Upper lobe of left lung (tissue), 6 donors: ENCODE data around the gene SNX30. TPM values are rescaled to one million over a fixed set of nuclear protein-coding genes. Genes with fewer than 3 reads are reported as not detected.

Source experiments
- ATAC-seq, 2 donors: fragments of 200-7000 bp; cut with Tn5 transposase; one replicate each; pipeline ENCODE4 v1.9.1; 2022; ENCODE audit warnings: mild to moderate bottlenecking in 2 of 2, moderate library complexity in 2 of 2; ENCODE audit not compliant: low FRiP score in 2 of 2
- DNase-seq, 2 donors: peaks; one replicate each; pipeline ENCODE4 v3.0.0-alpha.2; 2019 to 2020
- H3K27ac ChIP-seq, 4 donors: fragments of 200-600 bp; sonication (generic); one replicate each; pipeline ENCODE4 v1.5.1; 2016 to 2019
- H3K27me3 ChIP-seq, 4 donors: fragments of 200-600 bp; sonication (generic); one replicate each; pipeline ENCODE4 v1.5.1; 2017 to 2019
- H3K36me3 ChIP-seq, 4 donors: fragments of 200-600 bp; sonication (generic); one replicate each; pipeline ENCODE4 v1.5.1; 2016 to 2019
- H3K4me1 ChIP-seq, 4 donors: fragments of 200-600 bp; sonication (generic); one replicate each; pipeline ENCODE4 v1.5.1; 2018 to 2019
- H3K4me3 ChIP-seq, 4 donors: fragments of 200-600 bp; sonication (generic); one replicate each; pipeline ENCODE4 v1.5.1; 2017 to 2019; ENCODE audit warnings: mild to moderate bottlenecking in 2 of 4, moderate library complexity in 1 of 4
- H3K9me3 ChIP-seq, 4 donors: fragments of 200-600 bp; sonication (generic); one replicate each; pipeline ENCODE4 v1.5.1; 2018 to 2019
- EP300 ChIP-seq, 4 donors: sonication (generic); formaldehyde crosslinking; IDR thresholded peaks; one replicate each; pipeline ENCODE4 v1.5.1; 2017; ENCODE audit warnings: antibody characterized with exemption in 4 of 4, control low read depth in 2 of 4
- POLR2A ChIP-seq, 4 donors: fragments of 450-650 bp; IDR thresholded peaks; one replicate each; pipeline ENCODE4 v1.5.1; 2016 to 2017; ENCODE audit warnings: antibody characterized with exemption in 4 of 4, mild to moderate bottlenecking in 2 of 4
- POLR2AphosphoS5 ChIP-seq, 2 donors: sonication (generic); formaldehyde crosslinking; IDR thresholded peaks; one replicate each; pipeline ENCODE4 v1.5.1; 2017; ENCODE audit warnings: antibody characterized with exemption in 2 of 2
- WGBS, 2 donors: methylation state at CpG; one replicate each; pipeline ENCODE4 v1.1.5; 2017 to 2018; 5-methylcytosine and 5-hydroxymethylcytosine counted together
- total RNA-seq, 6 donors: library from RNA; depleted of rRNA in 4 of 6; stranded (reverse); fragments of >200 nt in 4 of 6; gene quantifications; one replicate each; pipeline versions ENCODE4 v1.1.0 to v1.2.1, GENCODE V29; 2016 to 2021
- TF ChIP-seq, protein P1 (sequence below), 6 experiments: fragments of 450-650 bp in 4 of 6; fragments of 200-600 bp in 2 of 6; sonication (generic) in 2 of 6; IDR thresholded peaks; one replicate each; pipeline ENCODE4 v1.5.1; 2016 to 2019; ENCODE audit warnings: antibody characterized with exemption in 6 of 6
- donor health status: DM: no; HTN: no; CAD: no; lungs with moderate emphysema.
- donor health status: DM: no; HTN: yes; CAD: no; lungs with severe emphysema.

The SNX30 gene
- total RNA-seq, 6 donors from 2014 or later: 46.9 to 80.1 (median 72.2) TPM

DNA sequence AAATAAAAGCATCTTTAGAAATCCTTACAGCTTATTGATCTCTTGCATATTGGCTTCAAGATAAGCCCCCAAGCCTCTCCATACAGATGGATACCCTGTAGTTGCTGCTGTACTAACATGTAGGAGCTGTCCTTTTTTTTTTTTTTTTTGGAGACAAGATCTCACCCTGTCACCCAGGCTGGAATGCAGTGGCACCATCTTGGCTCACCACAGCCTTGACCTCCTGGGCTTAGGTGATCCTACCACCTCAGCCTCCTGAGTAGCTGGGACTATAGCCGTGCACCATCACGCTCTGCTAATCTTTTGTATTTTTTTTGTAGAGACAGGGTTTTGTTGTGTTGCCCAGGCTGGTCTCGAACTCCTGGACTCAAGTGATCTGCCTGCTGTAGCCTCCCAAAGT, 35.4 kb downstream of the SNX30 start:
- no peak for DNase-seq
- ATAC-seq: no peak
- Histone ChIP-seq H3K27me3 (no peaks in the 10 kb centered on the region), H3K4me3 (no peak overlapping the region), H3K36me3 (no peaks in the 10 kb centered on the region), H3K4me1 (peaks cover 10 to 58% (median 34%) of the 10 kb centered on the region in 4 donors), H3K9me3 (no peaks in the 10 kb centered on the region), H3K27ac (no peak overlapping the region)
- TF ChIP-seq EP300 (IDR thresholded peaks at IDR 0.05): no peak
- no peak for TF ChIP-seq POLR2A (IDR thresholded peaks at IDR 0.05)
- TF ChIP-seq, protein P1, sequence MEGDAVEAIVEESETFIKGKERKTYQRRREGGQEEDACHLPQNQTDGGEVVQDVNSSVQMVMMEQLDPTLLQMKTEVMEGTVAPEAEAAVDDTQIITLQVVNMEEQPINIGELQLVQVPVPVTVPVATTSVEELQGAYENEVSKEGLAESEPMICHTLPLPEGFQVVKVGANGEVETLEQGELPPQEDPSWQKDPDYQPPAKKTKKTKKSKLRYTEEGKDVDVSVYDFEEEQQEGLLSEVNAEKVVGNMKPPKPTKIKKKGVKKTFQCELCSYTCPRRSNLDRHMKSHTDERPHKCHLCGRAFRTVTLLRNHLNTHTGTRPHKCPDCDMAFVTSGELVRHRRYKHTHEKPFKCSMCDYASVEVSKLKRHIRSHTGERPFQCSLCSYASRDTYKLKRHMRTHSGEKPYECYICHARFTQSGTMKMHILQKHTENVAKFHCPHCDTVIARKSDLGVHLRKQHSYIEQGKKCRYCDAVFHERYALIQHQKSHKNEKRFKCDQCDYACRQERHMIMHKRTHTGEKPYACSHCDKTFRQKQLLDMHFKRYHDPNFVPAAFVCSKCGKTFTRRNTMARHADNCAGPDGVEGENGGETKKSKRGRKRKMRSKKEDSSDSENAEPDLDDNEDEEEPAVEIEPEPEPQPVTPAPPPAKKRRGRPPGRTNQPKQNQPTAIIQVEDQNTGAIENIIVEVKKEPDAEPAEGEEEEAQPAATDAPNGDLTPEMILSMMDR (IDR thresholded peaks at IDR 0.05): no peak
- no peak for TF ChIP-seq POLR2AphosphoS5 (IDR thresholded peaks at IDR 0.05)
- 100% methylated on average over 3 of the region's 3 CpGs for WGBS, 2 donors

GRCh38 chr9:112786829-112787520, 36.4 kb downstream of the SNX30 start:
- WGBS, 2 donors: 72 to 73% methylated on average over 9 of the region's 9 CpGs
- H3K27ac ChIP-seq: no peak overlapping the region
- ATAC-seq: no peak
- DNase-seq: no peak
- no peak for TF ChIP-seq POLR2A (IDR thresholded peaks at IDR 0.05)
- TF ChIP-seq, protein P1 (IDR thresholded peaks at IDR 0.05): no peak
- TF ChIP-seq POLR2AphosphoS5 (IDR thresholded peaks at IDR 0.05): no peak
- TF ChIP-seq EP300 (IDR thresholded peaks at IDR 0.05): no peak
- no peak overlapping the region for H3K4me3 ChIP-seq
- no peaks in the 10 kb centered on the region for H3K27me3 ChIP-seq
- peaks cover 10 to 51% (median 32%) of the 10 kb centered on the region in 4 donors for H3K4me1 ChIP-seq
- no peaks in the 10 kb centered on the region for H3K36me3 ChIP-seq
- no peaks in the 10 kb centered on the region for H3K9me3 ChIP-seq

- H3K4me1 ChIP-seq: peaks cover 10 to 49% (median 31%) of the 10 kb centered on the region in 4 donors
Measured at GRCh38 chr9:112787978-112788377, 37.4 kb downstream of the SNX30 start.

GRCh38 chr9:112789473-112789872, 38.9 kb downstream of the SNX30 start:
- H3K36me3 ChIP-seq: no peaks in the 10 kb centered on the region
- no peaks in the 10 kb centered on the region for H3K27me3 ChIP-seq
- no peak for DNase-seq
- ATAC-seq: no peak
- H3K4me1 ChIP-seq: peaks cover 5 to 50% (median 24%) of the 10 kb centered on the region in 4 donors
- TF ChIP-seq POLR2AphosphoS5 (IDR thresholded peaks at IDR 0.05) (no peak), EP300 (IDR thresholded peaks at IDR 0.05) (no peak), POLR2A (IDR thresholded peaks at IDR 0.05) (no peak)
- TF ChIP-seq, protein P1 (IDR thresholded peaks at IDR 0.05): no peak
- H3K9me3 ChIP-seq: no peaks in the 10 kb centered on the region
- H3K4me3 ChIP-seq: no peak overlapping the region
- peak overlapping the region; percentile 39 to 66 (median 53) for H3K27ac ChIP-seq
- 57 to 79% methylated on average over 1 of the region's 1 CpG for WGBS, 2 donors

More at GRCh38 chr9:112787978-112788377, 37.4 kb downstream of the SNX30 start:
- peak; percentile 62 to 63 for TF ChIP-seq POLR2AphosphoS5 (IDR thresholded peaks at IDR 0.05)
- TF ChIP-seq EP300 (IDR thresholded peaks at IDR 0.05): peak in 3 of 4 donors; percentile 55 to 96 (median 60)
- TF ChIP-seq, protein P1 (IDR thresholded peaks at IDR 0.05): no peak
- TF ChIP-seq POLR2A (IDR thresholded peaks at IDR 0.05): no peak
- ATAC-seq (peak; percentile 48 to 82), DNase-seq (peak in 1 of 2 donors; percentile 71)
- no peak overlapping the region for H3K4me3 ChIP-seq
- peak overlapping the region in 3 of 4 donors; percentile 10 to 66 (median 56) for H3K27ac ChIP-seq
- no peaks in the 10 kb centered on the region for H3K27me3 ChIP-seq
- no peaks in the 10 kb centered on the region for H3K36me3 ChIP-seq
- no peaks in the 10 kb centered on the region for H3K9me3 ChIP-seq
- 61 to 92% methylated on average over 3 of the region's 3 CpGs for WGBS, 2 donors
